CD4-positive, alpha-beta T cell treated with Interleukin-2 at 100 ng/mL for 4 hours (primary cell): ENCODE measurements around the gene TBC1D14.
"Not testable (repeated sequence)": the region's sequence is repeated elsewhere in the genome, so short reads cannot be mapped to it uniquely, and the experiment has no call there.

ENCODE experiments used
- DNase-seq: peaks from one replicate; pipeline ENCODE4 v3.0.0-alpha.2; 2020; ENCODE audit warnings: low spot score

Gene TBC1D14

DNA sequence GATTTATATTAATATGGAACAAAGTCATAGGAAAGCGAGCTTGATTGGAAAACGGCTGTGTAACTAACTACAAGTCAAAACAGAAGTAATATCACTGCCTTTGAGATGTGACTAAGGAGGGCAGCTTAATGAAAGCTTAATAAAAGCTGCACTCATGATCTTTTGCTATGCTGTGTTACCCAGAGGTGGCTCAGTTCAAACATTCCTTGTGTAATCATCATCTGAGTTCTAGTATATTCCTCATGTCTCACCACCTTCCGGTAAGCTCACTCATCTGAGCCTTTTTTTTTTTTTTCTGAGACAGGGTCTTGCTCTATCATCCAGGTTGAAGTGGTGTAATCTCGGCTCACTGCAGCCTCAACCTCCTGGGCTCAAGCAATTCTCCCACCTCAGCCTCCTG is 153.2 kb downstream of the TBC1D14 start:
- no peak for DNase-seq

DNA sequence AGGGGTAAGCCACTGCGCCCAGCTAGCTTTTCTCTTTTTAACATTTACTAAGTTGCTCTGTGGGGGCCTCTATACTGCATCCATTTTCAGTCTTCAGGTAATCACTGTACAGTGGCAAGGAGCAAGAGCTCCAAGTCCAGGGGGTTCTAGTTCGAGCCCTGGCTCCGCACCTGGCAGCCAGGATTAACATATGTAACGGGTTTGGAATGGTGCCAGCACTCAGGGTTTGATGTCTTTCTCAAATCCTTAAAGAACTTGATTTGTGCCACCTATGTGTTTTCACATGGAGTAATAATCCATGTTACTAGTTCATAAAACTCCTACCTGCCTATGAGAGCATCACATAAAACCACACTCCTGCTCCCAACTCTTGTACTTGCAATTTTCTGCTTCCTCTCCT is 153.7 kb downstream of the TBC1D14 start:
- DNase-seq, result no peak

- no peak for DNase-seq
Observed at GRCh38 chr4:7066006-7066405, 156.4 kb downstream of the TBC1D14 start.

DNA sequence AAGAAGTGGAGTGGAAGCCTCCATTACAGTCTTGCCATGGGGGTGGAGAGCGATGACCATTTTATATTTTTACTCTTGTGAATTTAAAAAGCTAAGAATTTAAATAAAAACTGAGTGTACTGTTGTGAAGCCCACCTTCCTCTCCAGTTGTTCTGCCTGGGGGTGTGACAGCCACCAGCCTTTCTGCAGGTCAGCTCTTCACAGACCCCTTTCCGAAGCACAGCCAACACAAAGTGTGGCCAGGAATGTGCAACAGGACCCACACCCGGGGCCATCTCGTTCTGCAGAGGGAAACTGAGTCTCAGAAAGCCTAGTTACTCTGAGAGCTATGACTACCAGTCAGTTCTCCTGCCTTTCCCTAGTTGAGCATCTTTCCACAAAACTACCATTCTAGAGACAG is 156.9 kb downstream of the TBC1D14 start:
- no peak for DNase-seq

- no peak for DNase-seq
Observed at GRCh38 chr4:7067126-7067451, 157.5 kb downstream of the TBC1D14 start.

DNA sequence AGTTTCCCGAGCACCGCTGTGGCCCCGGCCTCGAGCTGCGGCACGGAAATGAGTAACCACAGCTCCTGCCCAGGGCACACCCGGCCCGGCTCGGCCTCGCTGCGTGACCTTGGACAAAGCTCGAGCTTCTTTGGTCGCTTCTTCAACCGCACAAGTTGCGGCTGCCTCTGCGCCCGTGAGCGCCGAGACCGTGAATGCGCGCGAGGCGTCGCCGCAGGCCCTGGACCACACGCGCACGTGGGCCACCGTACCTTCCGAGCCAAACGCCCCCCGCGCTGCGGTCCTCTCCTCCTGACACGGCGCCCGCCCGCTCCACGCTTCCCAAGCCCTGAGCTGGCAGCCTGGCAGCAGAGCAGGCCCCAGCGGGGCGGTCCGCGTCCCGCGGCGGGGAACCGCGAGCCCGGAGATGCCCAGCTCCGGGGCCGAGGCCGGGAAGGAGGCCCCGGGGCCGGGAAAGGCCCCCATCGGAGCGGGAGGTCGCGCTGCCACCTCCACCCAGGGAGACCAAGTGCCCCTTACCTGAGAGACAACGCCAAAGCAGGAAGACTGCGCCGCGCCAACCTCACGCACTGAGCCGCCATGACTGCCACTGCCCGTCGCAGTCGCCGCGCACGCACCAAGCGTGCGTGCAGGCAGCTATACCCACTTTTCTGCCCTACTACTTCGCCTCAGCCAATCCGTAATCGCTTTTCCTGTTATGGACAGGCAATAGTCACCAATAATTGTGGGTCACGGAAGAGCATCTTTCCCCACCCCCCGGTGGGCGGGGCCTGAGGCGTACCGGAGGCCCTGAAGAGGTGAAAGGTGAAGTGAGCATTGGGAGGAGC is 158.0 kb downstream of the TBC1D14 start, which contains the start of gene GRPEL1:
Gene GRPEL1 (minus strand): TSS at position 613 of the 827 bp plus-strand sequence. CDS start 32 bp downstream, at position 581.
- peak; percentile 100 for DNase-seq

GRCh38 chr4:7068279-7068842 is 158.7 kb downstream of the TBC1D14 start:
- DNase-seq, result no peak

DNA sequence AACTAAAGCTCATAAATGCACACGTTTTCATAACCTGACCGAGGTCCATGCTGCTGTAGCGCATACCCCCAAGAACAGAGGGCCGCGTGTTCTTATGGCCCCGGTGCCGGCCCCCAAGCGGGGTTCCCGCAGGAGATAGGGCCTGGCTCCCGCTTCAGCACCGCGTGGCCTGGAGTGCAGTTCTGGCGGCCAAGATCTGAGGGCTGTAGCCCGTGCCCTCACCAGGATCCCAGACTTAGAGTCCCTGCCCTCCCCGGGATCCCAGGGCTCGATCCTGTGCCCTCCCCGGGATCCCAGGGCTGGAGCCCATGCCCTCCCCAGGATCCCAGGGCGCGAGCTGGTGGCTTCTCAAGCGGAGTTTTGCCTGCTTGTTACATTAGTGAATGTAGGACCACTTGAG is 159.3 kb downstream of the TBC1D14 start:
- DNase-seq, result no peak

- peak; percentile 89 for DNase-seq
Observed at GRCh38 chr4:7070729-7071511, 161.3 kb downstream of the TBC1D14 start.

GRCh38 chr4:7073059-7073458 is 163.4 kb downstream of the TBC1D14 start:
- DNase-seq, result no peak

GRCh38 chr4:7073526-7074390 is 164.1 kb downstream of the TBC1D14 start:
- peak; percentile 31 for DNase-seq

GRCh38 chr4:7074426-7074825 is 164.8 kb downstream of the TBC1D14 start:
- DNase-seq, result no peak

DNA sequence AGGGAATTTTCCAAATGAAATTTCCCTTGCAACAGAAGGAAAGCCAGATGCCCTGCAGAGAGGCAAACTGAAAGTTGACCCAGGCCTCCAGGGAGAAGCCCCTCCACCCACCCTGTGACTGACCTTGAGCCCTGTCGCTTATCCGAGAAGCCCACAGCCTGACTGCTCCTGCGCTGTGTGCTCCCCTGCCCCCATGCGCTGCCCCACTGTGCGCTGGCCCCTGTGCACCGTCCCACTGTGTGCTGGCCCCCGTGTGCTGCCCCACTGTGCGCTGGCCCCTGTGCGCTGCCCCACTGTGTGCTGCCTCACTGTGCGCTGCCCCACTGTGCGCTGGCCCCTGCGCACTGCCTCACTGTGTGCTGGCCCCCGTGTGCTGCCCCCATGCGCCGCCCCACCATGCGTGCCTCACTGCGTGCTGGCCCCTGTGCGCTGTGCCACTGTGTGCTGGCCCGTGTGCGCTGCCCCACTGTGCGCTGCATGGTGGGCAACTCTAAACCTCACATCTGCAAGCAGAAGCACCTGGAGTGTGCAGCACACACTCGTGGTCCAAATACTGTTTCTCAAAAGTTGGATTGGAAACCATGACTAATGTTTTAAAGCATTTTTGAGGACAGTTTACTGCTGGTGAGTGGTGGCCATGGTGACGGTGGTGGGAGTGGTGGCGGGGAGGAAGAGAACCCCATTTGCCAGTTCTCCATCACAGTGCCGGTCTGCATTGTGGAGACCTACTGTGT is 166.5 kb downstream of the TBC1D14 start:
- no peak for DNase-seq

DNA sequence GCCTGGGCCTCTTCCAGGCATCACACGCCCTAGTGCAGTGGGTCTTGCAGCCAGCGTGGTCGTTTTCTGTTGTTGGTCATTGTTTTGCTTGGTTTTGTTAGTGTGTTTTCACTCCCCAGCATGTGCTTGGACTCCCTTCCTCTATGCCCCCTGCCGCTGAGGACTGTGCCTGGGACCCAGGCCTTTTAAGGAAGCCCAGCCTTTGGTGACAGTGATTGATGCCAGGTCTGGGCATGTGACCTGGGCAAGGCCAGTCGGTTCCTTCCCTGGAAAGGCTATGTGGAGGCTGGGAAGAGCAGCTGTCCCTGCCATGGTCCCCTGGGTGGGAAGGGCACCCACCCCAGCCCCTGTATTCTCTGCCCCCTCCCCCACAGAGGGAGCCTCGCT is 167.1 kb downstream of the TBC1D14 start:
- no peak for DNase-seq

- no peak for DNase-seq
Observed at GRCh38 chr4:7077371-7077770, 167.7 kb downstream of the TBC1D14 start.

DNA sequence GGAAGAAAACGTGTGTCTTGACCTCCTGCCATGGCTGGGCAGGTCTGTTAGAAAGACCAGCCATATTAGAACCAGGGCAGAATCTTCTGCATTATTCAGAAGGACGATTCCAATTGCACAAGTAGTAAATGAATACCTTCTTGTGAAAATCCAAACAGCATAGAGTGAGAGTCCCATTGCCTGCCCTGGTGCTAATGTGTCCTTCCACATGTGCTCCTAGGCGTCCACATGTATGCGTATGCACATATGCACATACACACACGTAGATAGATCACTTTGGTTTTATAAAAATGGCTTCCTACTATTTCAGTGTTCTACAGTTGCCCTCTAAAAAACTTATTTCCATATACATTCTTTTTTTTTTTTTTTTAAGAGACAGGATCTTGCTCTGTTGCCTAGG is 168.4 kb downstream of the TBC1D14 start:
- DNase-seq, result no peak

- DNase-seq, result not testable (repeated sequence)
Observed at GRCh38 chr4:7079483-7079882, 169.9 kb downstream of the TBC1D14 start.

DNA sequence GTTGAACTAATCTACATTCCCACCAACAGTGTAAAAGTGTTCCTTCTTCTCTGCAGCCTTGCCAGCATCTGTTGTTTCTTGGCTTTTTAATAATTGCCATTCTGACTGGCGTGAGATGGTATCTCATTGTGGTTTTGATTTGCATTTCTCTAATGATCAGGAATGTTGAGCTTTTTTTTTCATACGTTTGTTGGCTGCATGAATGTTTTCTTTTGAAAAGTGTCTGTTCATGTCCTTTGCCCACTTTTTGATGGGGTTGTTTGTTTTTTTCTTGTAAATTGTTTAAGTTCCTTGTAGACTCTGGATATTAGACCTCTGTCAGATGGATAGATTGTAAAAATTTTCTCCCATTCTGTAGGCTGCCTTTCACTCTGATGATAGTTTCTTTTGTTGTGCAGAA is 170.3 kb downstream of the TBC1D14 start:
- not testable (repeated sequence) for DNase-seq
